Kasumi-1 (cell line): Measurements from ENCODE around the gene SPRR2G.
"Not testable (repeated sequence)": the region's sequence is repeated elsewhere in the genome, so short reads cannot be mapped to it uniquely, and the experiment has no call there.

Experiments used
- DNase-seq, 2 experiments: peaks; one replicate each; lab custom pipeline; 2025; lab: John Stamatoyannopoulos, UW

SPRR2G gene

DNA sequence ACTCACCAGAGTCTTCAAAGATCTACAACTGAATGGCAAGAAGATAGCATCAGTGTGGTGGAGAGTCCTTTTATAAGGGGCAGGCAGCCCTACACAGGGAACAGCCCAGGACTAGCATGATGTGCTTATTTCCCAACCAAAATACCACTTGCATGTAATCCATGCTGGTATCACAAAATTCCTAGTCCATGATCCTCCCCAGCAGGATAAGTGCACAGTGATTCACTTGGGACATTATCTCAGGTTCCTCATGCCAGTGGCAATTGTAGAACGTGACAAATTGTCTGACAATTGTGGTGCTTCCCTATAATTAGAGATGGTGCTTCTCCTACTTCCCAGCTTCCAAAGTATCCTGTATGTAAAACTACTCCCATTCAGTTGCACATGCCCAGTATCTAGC is at the start of gene SPRR2G:
Gene SPRR2G (minus strand): TSS at position 45 of the 400 bp plus-strand sequence. CDS start 780 bp downstream, outside the sequence.
- DNase-seq = no peak

DNA sequence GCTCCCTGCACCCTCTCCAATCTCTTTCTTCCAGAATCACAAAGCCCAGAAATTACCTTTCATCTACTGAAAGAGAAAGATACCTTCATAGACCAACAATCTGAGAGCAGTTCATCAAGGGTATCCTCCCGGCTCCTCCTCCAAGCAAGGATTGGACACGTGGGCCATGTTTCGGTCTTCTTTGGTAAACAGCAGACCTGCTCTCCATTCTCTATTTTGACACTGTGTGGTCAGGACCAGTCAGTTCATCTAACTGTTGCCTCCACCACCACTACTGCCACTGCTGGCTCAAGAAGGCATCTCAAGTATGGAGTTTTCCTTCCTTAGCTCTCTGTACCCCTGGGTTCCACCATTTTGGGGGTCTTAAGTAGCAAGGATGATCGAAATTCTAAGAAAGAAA is 44.5 kb upstream of the SPRR2G start:
- no peak for DNase-seq

DNA sequence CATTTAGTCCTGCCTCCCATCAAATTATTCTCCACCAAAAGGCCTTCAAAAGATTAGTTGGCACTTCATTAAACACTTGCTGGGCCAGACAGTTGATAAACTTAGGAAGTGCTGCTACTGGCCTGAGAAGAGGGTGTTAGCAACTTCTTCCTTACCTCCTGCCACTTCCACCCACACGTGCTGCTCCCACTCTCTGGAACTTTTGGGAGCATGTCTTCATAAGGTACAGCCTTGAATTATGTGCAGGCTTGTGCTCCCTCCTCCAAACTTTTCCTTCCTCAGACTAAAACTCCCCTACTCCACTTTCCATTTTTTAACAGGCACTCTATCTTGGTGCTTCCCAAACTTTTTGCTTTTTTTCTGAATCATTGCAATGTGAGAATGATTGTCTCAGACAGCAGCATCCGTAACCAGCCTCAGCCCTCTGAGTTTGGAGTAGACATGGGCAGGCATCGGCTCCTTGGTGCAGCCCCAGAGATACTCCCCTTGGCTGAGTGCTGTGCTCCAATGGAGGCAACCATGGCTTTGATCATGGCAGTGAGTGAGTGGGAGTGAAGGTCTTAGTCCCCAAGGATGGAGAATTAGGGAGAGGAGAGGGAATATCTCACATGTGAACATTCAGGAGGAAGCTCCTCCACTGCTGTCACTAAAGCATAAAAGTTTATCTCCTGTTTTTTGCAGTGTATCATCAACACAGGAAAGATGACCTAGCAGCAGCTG is 43.8 kb upstream of the SPRR2G start:
- no peak for DNase-seq

GRCh38 chr1:153192697-153193096 is 42.0 kb upstream of the SPRR2G start:
- DNase-seq = no peak

- DNase-seq = no peak
These were observed 39.7 kb upstream of the SPRR2G start for GRCh38 chr1:153190373-153190772.

DNA sequence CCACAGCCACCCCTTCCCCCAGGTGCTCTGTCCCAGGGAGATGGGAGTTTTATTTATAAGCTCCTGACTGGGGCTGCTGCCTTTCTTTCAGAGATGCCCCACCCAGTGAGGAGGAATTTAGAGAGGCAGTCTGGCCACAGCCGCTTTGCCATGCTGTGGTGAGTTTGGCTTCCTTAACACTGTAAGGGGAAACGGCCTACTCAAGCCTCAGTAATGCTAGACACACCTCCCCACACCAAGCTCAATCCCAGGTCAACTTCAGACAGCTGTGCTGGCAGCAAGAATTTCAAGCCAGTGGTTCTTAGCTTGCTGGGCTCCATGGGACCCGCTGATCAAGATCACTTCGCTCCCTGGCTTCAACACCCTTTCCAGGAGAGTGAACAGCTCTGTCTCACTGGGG is 37.6 kb upstream of the SPRR2G start:
- not testable (repeated sequence) for DNase-seq

- DNase-seq = no peak
These were observed 29.9 kb upstream of the SPRR2G start for GRCh38 chr1:153180556-153180955.

DNA sequence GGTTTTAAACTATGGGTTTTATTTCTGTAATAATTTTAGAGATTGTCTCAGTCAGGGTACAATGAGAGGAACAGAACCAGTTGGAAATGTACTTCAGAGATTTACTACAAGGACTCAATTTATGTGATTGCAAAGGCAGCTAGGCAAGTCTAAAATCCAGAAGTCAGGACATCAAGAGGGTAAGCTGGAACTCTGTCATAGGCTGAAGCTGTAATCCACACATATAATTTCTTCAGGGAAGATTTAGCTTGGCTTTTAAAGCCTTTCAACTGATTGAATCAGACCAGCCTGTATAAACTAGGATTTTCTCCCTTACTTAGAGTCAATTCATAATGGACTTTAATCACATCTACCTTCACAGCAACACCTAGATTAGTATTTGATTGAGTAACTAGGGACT is 28.2 kb upstream of the SPRR2G start:
- no peak for DNase-seq

DNA sequence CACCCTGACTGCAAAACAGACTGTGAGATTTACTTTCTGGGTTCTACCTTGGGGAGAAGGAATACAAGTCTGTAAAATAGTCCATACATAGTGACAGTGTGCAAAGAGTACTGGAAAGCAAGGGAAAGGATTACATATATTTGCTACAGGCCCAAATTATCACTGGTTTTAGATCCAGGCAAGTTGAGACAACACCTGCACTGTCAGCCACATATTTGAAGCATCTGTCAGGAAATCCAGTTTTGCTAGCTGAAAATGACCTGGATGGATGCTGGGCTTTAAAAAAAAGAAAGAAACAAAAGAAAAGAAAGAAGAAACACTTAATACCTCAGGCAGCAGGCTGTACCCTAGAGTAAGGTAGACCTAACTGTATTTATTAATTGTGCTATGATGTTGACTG is 23.9 kb upstream of the SPRR2G start:
- DNase-seq = no peak

DNA sequence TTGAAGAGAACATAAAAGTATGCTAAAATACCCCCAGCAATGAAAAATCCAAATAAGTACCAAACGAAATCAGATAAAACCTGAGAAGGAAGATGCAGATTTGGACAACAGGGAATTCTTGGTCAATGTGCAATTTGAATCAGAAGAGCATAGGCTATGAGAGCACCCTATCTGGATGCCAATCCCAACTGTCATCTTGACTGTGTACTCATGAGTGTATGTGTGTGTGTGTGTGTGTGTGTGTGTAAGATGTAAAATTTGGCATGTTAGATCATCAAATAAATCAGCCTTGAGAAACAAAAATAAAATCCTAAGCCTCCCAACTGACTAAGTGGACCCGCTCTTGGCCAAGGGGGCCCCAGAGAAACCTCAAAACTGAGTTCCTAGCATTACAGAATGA is 18.0 kb upstream of the SPRR2G start:
- DNase-seq = no peak

- no peak for DNase-seq
These were observed 4.9 kb upstream of the SPRR2G start for GRCh38 chr1:153155541-153155940.

DNA sequence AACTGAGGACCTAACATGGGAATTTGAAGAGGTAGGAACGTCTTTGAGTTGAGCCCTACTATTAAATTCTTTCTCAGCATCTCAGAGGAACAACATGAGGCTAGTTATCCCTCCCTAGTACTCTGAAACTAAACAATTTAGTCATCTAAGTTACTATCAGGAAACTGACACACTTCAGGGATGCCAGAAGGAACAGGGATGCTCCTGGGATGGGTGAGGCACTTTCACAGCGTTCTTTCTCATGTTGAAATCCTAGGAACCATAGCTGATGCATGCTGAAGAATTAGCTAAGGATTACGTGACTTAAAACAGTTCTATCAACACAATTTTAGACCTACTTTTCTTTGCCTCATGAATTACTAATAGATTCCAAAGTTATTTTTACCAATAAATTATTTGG is 1.8 kb upstream of the SPRR2G start:
- DNase-seq = no peak

DNA sequence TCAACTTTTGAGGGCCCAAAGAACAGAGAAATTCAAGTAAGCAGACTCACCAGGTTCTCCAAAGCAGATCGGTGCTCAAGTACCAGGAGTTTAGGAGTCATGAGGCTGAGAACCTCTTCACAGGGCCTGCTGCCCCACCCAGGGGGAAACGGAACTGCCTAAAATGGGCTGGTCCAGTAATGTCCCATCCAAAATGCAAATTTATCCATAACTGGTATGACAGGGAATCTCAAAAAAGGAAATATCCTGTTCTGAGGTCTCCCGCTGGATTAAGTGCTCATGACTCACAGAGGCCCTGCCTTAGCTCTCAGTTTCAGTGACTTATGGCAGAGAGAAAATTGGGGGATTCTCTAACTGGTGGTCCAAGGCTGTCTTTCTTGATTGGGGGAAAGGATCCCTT is 9.3 kb downstream of the SPRR2G start:
- DNase-seq = no peak

DNA sequence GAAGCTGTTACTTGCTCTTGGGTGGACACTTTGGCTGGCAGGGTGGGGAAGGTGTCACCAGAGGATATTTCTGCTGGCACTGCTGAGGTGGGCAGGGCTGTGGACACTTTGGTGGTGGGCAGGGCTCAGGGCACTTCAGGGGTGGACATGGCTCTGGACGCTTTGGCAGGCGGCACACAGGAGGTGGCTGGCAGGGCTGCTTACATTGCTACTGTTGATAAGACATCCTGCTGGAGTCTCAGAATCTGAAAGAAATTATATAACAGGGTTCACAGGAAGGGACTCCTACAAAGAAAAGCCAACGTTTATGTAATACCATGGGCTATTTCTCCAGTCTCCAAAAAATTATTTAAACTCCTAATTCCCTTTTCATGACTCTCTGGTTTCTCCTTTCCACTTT is 10.2 kb downstream of the SPRR2G start:
- DNase-seq = no peak

- DNase-seq = no peak
These were observed 16.9 kb downstream of the SPRR2G start for GRCh38 chr1:153133743-153134142.

- DNase-seq = no peak
These were observed 17.4 kb downstream of the SPRR2G start for GRCh38 chr1:153133267-153133666.

GRCh38 chr1:153128688-153129087 is 22.0 kb downstream of the SPRR2G start:
- not testable (repeated sequence) for DNase-seq

DNA sequence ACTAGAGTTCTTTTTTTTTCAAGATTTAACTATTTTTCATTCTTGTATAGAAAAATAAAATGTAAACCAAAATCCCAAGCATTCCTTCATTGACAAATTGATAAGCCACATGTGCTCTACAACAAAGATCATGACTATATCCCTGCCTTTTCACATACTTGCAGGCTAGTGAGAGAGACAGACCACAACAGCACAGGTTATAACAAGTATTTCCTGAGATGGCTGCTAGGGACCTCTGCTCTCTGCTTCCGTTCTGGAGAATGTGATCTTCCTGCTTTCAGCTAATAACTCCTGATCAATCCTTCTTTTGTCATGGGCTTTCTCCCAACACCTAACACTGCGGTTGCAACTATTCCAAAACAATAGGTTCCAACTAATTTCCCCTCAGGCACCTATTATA is 23.4 kb downstream of the SPRR2G start:
- no peak for DNase-seq

GRCh38 chr1:153125536-153125935 is 25.2 kb downstream of the SPRR2G start:
- no peak for DNase-seq

DNA sequence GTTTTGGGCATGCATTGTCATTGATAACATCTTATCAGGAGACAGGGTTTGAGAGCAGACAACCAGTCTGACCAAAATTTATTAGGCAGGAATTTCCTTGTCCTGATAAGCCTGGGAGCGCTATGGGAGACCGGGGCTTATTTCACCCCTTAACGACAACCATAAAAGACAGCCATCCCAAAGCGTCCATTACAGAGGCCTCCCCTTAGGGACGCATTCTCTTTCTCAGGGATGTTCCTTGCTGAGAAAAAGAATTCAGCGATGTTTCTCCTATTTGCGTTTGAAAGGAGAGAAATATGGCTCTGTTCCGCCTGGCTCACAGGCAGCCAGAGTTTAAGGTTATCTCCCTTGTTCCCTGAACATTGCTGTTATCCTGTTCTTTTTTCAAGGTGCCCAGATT is 26.9 kb downstream of the SPRR2G start:
- DNase-seq = not testable (repeated sequence)

DNA sequence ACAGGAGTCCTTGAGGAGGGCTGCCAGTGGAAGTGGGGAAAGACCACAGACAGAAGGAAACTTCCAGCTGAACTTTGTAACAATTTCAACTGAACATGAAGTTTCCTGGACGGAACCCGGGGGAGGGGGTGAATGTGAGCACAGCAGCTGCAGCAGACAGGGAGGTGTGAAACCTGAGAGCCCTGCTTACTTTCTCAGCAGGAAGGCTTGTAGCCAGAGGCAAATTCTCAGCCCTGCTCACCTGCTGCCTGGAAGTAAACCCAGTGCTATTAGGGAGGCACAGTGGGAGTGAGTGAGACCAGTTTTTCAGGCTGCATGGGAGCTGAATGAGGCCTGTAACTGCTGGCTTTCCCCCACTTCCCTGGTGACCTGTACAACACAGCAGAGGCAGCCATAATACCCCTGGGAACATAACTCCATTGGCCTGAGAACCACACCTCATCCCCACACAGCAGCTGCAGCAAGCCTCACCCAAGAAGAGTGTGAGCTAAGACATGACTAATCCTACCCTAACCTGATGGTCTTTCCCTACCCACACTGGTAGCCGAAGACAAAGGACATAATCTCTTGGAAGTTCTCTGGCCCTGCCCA is 27.8 kb downstream of the SPRR2G start:
- DNase-seq = no peak

GRCh38 chr1:153120945-153121344 is 29.7 kb downstream of the SPRR2G start:
- no peak for DNase-seq

GRCh38 chr1:153119491-153119971 is 31.2 kb downstream of the SPRR2G start:
- DNase-seq = no peak

- not testable (repeated sequence) for DNase-seq
These were observed 35.4 kb downstream of the SPRR2G start for GRCh38 chr1:153115264-153115663.
